ENCODE data around the gene CDADC1. TPM values are rescaled to one million over a fixed set of nuclear protein-coding genes. Genes with fewer than 3 reads are reported as not detected.
A peak's percentile ranks its signal among the peaks of the same experiment; 100 is the strongest.

CDADC1 gene
- polyA plus RNA-seq, 3 donors = 3.5 to 6.4 (median 5.2) TPM

DNA sequence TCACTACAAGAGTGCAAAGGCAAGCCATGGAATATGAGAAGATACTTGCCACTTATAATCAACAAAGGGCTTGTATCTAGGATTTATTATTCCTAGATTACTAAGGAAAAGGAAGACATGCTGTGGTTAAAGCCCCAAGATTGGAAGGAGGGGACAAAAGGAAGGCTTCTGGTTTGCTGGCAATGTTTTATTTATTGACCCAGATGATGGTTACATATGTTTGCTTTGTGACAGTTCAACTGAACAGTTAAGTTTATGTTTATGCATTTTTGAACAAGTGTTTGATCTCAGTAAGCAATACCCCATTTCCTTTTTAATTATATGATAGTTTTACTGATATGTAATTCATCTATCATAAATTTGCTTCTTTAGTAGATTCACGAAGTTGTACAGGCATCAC is 40.3 kb downstream of the CDADC1 start:
- peaks cover 0 to 1% (median 1%) of the 10 kb centered on the region in 3 donors for H3K27me3 Mint-ChIP-seq (ENCODE audit: low read depth in 3 of 3)
- intact Hi-C loops (cut with micrococcal nuclease) = loop anchor here in 1 of 2 donors (10.0 kb wide), 2 partner anchors 63 to 183 kb away; partner anchors contain the start of gene MLNR
- Histone ChIP-seq H3K4me3 (replicated peaks in 1 of 3; ENCODE audit: low read depth in 2 of 3, low read length in 3 of 3) (no peak overlapping the region), H3K36me3 (replicated peaks in 1 of 2; ENCODE audit: control insufficient read depth in 1 of 2, insufficient read depth in 2 of 2, low read length in 2 of 2) (peaks cover 13 to 56% of the 10 kb centered on the region in 2 donors), H3K79me2 (ENCODE audit: insufficient read depth, low read length) (no peaks in the 10 kb centered on the region), H2AFZ (ENCODE audit: insufficient read depth, low read depth, low read length, poor library complexity, severe bottlenecking) (no peak overlapping the region), H4K20me1 (ENCODE audit: insufficient read depth, low read length) (no peaks in the 10 kb centered on the region), H3K27me3 (ENCODE audit: control insufficient read depth in 2 of 2, insufficient read depth in 2 of 2, low read length in 2 of 2) (no peaks in the 10 kb centered on the region), H3K9ac (ENCODE audit: insufficient read depth, low read length, poor library complexity, severe bottlenecking) (no peak overlapping the region), H3K4me2 (replicated peaks; ENCODE audit: extremely low read depth, low read length, poor library complexity, severe bottlenecking) (no peak overlapping the region), H3K4me1 (ENCODE audit: control insufficient read depth in 1 of 2, insufficient read depth in 2 of 2, low read length in 2 of 2) (no peaks in the 10 kb centered on the region), H3K27ac (ENCODE audit: low read depth in 1 of 2, low read length in 2 of 2) (no peak overlapping the region), H3K9me3 (replicated peaks in 1 of 2; ENCODE audit: control insufficient read depth in 1 of 2, insufficient read depth in 1 of 2, low read length in 2 of 2) (no peaks in the 10 kb centered on the region)
- no peak for DNase-seq
- no peaks in the 10 kb centered on the region for H3K4me1 Mint-ChIP-seq
- no peak overlapping the region for H3K4me3 Mint-ChIP-seq
- TF ChIP-seq CTCF (IDR thresholded peaks at IDR 0.05) = no peak
- H3K27ac Mint-ChIP-seq = peak overlapping the region in 1 of 7 donors; percentile 60
- H3K9me3 Mint-ChIP-seq = no peaks in the 10 kb centered on the region
- WGBS (ENCODE audit: insufficient coverage) = no CpG with 5 or more reads among the region's 1 CpG
- H3K36me3 Mint-ChIP-seq = peaks cover 46 to 50% of the 10 kb centered on the region in 2 donors

DNA sequence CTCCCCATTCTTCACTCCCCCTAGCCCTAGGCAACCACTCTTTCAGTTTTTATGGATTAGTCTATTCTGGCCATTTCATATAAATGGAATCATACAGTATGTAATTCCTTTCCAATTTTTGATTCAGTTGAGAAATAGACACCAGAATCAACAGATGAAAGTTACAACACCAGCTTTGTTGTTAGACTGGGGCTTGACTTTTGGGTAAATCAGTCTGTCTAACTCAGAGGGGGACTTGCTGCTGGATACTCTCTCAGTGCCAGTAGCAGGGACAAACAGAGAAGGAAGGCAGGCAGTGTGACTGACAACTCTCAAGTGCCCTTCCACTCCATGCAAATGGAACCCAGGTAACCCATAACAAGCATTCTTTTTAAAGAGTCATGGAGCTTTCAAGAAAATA is 40.7 kb downstream of the CDADC1 start:
- intact Hi-C loops (cut with micrococcal nuclease) = loop anchor here in 1 of 2 donors (10.0 kb wide), 2 partner anchors 64 to 184 kb away; partner anchors contain the start of gene MLNR

More for the DNA sequence above, 40.7 kb downstream of the CDADC1 start:
- no peaks in the 10 kb centered on the region for H3K9me3 Mint-ChIP-seq
- peaks cover 46 to 55% of the 10 kb centered on the region in 2 donors for H3K36me3 Mint-ChIP-seq
- Histone ChIP-seq H3K9ac (ENCODE audit: insufficient read depth, low read length, poor library complexity, severe bottlenecking) (no peak overlapping the region), H3K4me1 (ENCODE audit: control insufficient read depth in 1 of 2, insufficient read depth in 2 of 2, low read length in 2 of 2) (no peaks in the 10 kb centered on the region), H3K27me3 (ENCODE audit: control insufficient read depth in 2 of 2, insufficient read depth in 2 of 2, low read length in 2 of 2) (no peaks in the 10 kb centered on the region), H3K36me3 (replicated peaks in 1 of 2; ENCODE audit: control insufficient read depth in 1 of 2, insufficient read depth in 2 of 2, low read length in 2 of 2) (peaks cover 13 to 58% of the 10 kb centered on the region in 2 donors), H4K20me1 (ENCODE audit: insufficient read depth, low read length) (no peaks in the 10 kb centered on the region), H3K4me3 (replicated peaks in 1 of 3; ENCODE audit: low read depth in 2 of 3, low read length in 3 of 3) (no peak overlapping the region), H3K79me2 (ENCODE audit: insufficient read depth, low read length) (no peaks in the 10 kb centered on the region), H3K4me2 (replicated peaks; ENCODE audit: extremely low read depth, low read length, poor library complexity, severe bottlenecking) (no peak overlapping the region), H3K27ac (ENCODE audit: low read depth in 1 of 2, low read length in 2 of 2) (no peak overlapping the region), H2AFZ (ENCODE audit: insufficient read depth, low read depth, low read length, poor library complexity, severe bottlenecking) (no peak overlapping the region), H3K9me3 (replicated peaks in 1 of 2; ENCODE audit: control insufficient read depth in 1 of 2, insufficient read depth in 1 of 2, low read length in 2 of 2) (no peaks in the 10 kb centered on the region)
- no peak for TF ChIP-seq CTCF (IDR thresholded peaks at IDR 0.05)
- H3K27me3 Mint-ChIP-seq (ENCODE audit: low read depth in 3 of 3) = peaks cover 0 to 1% (median 1%) of the 10 kb centered on the region in 3 donors
- no peak for DNase-seq
- H3K4me3 Mint-ChIP-seq = no peak overlapping the region
- H3K4me1 Mint-ChIP-seq = no peaks in the 10 kb centered on the region
- H3K27ac Mint-ChIP-seq = peak overlapping the region in 1 of 7 donors; percentile 60
